HG03342 (cell line): ENCODE data around the gene SLC2A11.

Experiments
- ATAC-seq: cut with Tn5 transposase; IDR thresholded peaks from one replicate; pipeline ENCODE4 v1.9.1; 2021; ENCODE audit warnings: mild to moderate bottlenecking, moderate library complexity; ENCODE audit not compliant: unreplicated experiment

SLC2A11 gene

GRCh38 chr22:23857606-23858483, at the start of gene SLC2A11:
Gene SLC2A11 (plus strand): TSS chr22:23857875. CDS start chr22:23858000, 125 bp downstream.
- peak; percentile 87 for ATAC-seq

GRCh38 chr22:23812378-23812777, 45.3 kb upstream of the SLC2A11 start:
- ATAC-seq, result no peak

GRCh38 chr22:23815541-23816155, 42.0 kb upstream of the SLC2A11 start:
- ATAC-seq, result no peak

- no peak for ATAC-seq
Observed at GRCh38 chr22:23816156-23816976, 41.3 kb upstream of the SLC2A11 start.

GRCh38 chr22:23817146-23817545, 40.5 kb upstream of the SLC2A11 start:
- ATAC-seq, result no peak

- no peak for ATAC-seq
Observed at GRCh38 chr22:23818541-23818940, 39.1 kb upstream of the SLC2A11 start.

- ATAC-seq, result no peak
Observed at GRCh38 chr22:23820748-23821211, 36.9 kb upstream of the SLC2A11 start.

GRCh38 chr22:23822101-23822671, 35.5 kb upstream of the SLC2A11 start:
- ATAC-seq, result no peak

GRCh38 chr22:23823331-23823791, 34.3 kb upstream of the SLC2A11 start:
- no peak for ATAC-seq

- no peak for ATAC-seq
Observed at GRCh38 chr22:23824476-23825245, 33.0 kb upstream of the SLC2A11 start.

- no peak for ATAC-seq
Observed at GRCh38 chr22:23825246-23825905, 32.3 kb upstream of the SLC2A11 start.

- ATAC-seq, result no peak
Observed at GRCh38 chr22:23826510-23827350, 30.9 kb upstream of the SLC2A11 start.

GRCh38 chr22:23827351-23827995, 30.2 kb upstream of the SLC2A11 start:
- no peak for ATAC-seq

- ATAC-seq, result no peak
Observed at GRCh38 chr22:23828800-23829680, 28.6 kb upstream of the SLC2A11 start.

- ATAC-seq, result no peak
Observed at GRCh38 chr22:23829845-23830372, 27.8 kb upstream of the SLC2A11 start.

GRCh38 chr22:23831261-23831660, 26.4 kb upstream of the SLC2A11 start:
- no peak for ATAC-seq

GRCh38 chr22:23831781-23832180, 25.9 kb upstream of the SLC2A11 start:
- ATAC-seq, result no peak
